Stimulated activated CD8-positive, alpha-beta memory T cell treated with anti-CD3 and anti-CD28 coated beads, Interleukin-12 subunit alpha, Interleukin-12 subunit beta, amount 100 ng/mL, for 4 hours (primary cell): Measurements from ENCODE around the gene GPR55.

Experiments used
- DNase-seq: peaks from one replicate; pipeline ENCODE4 v3.0.0-alpha.2; 2020; ENCODE audit warnings: low read depth

Gene GPR55

GRCh38 chr2:230879271-230879882 is 45.7 kb downstream of the GPR55 start:
- no peak for DNase-seq

GRCh38 chr2:230878599-230879188 is 46.3 kb downstream of the GPR55 start:
- DNase-seq, result no peak

GRCh38 chr2:230877759-230878598 is 47.1 kb downstream of the GPR55 start:
- peak; percentile 62 for DNase-seq

DNA sequence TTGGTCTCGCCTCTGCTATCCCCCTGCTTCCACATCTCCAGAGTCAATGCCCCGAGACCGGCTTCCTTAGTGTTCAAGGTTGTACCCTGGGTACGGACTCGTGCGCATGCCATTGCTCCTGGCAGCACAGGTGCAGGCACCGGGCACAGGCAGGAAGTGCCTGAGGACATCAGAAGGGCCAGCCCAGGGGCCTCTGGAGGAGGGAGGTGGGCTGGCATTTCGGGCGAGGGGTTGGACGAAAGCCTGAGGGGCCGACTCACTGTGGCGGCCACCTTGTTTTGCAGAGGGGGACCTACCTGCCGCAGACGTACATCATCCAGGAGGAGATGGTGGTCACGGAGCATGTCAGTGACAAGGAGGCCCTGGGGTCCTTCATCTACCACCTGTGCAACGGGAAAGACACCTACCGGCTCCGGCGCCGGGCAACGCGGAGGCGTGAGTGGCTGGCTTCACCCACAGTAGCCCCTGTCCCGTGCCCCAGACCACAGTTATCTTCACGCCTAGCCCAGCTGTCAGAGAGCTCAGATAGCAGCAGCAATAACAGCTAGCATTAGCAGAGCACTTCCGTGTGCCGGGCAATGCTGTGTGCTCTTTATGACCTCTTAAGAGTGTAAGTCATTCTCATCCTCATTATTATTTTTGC is 47.8 kb downstream of the GPR55 start:
- no peak for DNase-seq

DNA sequence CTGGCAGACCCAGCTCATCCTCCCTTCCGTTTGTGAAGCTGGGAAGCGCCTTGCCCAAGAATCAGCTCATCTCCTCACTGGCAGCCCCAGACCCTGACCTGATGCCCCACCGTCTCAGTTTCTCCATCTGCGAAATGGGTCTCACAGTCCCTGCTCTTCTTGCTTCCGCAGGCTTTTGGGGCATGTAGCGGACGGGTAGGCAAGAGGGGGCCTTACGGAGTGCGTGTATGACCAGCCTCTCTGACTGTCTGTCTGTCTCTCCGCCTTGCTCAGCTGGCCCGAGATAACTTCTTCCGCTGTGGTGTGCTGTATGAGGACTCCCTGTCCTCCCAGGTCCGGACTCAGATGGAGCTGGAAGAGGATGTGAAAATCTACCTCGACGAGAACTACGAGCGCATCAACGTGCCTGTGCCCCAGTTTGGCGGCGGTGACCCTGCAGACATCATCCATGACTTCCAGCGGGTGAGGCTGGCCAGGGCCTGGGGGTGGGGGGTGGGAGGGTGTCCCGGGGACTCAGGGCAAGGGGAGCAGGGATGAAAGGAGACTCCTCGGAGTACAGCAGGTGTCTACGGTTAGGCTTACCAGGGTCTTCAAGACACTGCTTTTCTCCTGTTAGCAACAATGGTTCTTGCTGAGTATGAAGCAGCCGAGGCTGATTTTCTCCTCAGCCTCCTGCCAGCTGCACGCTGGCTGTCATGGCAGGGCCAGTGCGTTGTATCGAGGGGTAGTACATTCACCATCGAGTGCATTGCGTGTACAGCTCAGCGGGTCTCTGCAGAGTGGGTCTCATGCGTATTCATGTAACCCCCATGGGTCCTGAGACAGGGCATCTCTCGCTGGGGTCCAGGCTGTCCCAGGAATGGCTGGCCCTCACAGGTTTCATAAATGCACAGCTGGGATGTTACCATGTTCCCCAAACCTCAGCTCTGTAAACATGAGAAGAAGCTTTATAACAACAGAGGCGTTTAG is 49.4 kb downstream of the GPR55 start:
- DNase-seq, result no peak

DNA sequence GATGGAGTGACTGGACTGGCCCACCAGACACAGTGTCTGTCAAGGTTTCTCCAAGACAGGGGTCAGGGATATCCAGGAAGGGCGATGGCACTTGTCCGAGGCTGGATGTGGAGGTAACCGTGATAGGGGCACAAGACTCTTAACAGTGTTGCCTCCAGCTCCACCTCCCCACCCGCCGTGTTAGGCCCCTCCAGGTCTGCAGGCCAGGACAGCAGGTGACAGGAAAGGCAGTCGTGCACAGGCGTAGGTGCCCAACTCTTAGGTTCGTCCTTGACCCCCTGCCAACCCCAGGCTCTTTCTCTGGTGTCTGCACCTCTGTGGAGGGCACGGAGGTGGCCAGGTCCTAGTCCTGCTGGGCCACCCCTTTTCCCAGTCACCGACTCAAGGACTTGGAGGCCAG is 50.2 kb downstream of the GPR55 start:
- DNase-seq, result no peak

- no peak for DNase-seq
Observed at GRCh38 chr2:230874456-230874855, 50.6 kb downstream of the GPR55 start.

GRCh38 chr2:230873661-230874401 is 51.2 kb downstream of the GPR55 start:
- DNase-seq, result no peak

DNA sequence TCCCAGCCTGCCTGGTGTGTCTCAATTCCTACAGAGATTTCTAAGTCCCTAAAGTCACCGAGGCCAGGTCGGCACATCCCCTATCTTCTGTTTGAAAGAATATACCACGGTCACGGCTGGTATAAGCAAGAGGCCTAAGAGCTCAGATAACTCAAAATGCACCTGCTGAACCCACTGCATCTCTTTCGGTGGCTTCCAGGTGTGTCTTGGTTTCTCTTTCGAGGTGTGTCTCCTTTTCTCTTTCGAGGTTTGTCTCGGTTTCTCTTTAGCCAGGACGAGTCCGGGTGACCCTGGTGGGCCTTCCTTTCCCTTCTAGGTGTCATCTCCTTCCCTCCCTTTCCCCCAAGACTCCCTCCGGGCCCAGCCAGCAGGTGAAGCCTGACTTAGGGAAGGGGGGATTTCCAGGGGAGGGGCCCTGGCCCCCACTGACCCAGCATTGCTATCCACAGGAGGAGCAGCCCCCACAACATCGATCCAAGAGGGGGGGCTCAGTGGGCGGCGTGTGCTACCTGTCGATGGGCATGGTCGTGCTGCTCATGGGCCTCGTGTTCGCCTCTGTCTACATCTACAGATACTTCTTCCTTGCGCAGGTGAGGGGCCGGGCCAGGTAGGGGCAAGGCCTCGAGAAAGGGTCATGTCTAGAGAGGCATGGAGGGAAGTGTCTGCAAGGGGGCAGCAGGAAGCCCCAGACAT is 51.9 kb downstream of the GPR55 start:
- DNase-seq, result no peak

DNA sequence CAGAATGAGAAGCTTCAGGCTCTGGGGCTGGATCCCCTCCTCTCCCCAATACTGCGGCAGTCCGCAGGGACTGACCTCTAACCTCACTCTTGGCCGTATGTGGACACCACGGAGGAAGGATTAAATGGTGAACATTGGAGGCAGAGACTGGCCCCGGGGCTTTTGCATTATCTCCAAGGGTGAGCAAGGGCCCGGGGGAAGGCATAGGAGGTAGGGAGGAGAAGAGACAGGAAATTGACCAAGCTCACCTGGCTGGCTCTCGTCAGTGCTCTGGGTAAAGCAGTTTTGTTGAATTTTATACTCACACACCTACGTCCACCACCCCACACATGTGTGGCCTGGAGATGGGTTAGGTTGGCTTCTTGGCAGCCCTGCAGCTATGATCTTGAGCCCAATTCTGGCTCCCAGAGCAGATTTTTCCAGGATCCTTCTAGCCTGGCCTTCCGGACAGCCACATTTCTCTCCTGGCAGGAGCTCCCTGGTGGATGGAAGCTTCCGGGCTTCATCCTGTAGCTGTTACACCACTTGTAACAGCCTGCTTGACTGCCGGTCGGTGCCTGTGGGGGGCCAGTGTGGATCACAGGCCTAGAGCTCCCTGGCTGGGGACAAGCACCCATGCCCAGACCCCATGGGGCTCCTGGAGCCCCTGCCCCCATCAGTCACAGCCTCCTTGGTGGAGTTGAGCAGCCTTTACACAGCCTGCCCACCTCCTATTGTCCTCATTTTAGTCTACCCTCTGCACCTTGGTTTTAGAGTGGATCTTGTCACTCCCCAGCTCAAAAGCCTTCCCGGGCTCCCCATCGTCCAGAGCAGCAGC is 52.7 kb downstream of the GPR55 start:
- no peak for DNase-seq

- DNase-seq, result no peak
Observed at GRCh38 chr2:230871361-230872150, 53.5 kb downstream of the GPR55 start.

GRCh38 chr2:230870544-230871360 is 54.3 kb downstream of the GPR55 start:
- no peak for DNase-seq

DNA sequence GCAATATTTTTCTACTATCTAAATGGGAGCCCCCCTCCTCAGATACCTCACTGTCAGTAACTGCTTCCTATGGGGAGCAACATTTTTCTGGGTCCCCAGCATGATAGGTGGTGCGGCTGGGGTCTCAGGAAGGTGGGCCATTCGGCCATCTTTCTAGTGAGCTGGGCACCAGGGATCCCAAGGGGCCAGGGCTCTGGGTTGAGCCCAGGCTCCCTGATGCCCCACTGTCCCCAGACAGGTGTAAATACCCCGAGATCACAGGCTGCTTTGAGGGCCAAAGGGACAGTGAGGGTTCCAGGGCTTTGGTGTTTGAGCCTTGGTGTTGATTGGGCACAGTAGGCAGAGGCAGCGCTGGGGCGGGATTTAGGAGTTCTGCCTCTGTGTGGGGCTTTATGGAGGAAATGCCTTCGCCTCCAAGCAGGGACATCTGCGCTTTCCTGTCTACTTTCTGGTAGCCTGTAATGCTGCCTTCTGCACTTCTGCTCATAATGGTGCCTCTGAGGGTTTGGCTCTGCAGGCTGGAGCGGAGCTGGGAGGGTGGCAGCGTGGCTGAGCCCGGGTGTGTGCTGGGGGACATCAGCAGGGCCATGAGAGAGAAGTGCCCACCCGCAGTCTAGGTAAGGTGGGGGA is 55.0 kb downstream of the GPR55 start:
- DNase-seq, result no peak

- no peak for DNase-seq
Observed at GRCh38 chr2:230868947-230869913, 55.8 kb downstream of the GPR55 start.

- no peak for DNase-seq
Observed at GRCh38 chr2:230868161-230868946, 56.7 kb downstream of the GPR55 start.
